Measurements from ENCODE around the gene CISD3.

DNA sequence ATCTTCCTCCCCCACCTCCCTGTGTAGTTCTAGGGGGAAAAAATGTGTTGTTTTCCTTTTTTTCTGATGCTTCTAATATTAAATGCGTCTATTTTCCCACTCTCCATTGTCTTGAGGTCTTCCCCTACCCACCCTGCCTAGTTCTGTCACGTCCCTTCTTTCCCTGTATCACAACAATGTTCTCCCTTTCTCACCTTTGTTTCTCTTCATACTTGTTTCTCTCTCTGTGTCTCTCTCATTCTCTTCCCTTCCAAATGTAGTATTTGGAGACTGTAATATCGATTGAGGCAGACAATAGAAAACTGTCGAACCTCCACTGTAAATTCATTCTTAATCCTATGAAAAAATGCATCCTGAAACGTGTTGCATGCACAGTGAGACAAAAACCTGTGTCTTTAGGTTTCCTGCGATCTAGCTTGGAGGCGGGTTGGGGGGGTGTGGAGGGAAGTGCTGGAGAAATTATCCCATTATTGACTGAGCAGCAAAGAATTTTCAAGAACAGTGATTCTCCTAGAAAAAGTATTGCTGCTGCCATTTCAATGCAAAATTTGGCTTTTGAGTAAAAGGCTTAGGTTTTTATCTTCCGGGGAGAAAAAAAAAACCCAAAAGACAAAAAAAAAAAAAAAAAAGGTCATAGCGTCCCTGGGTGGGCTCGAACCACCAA lies 21.1 kb downstream of the CISD3 start:
- TF ChIP-seq EZH2 (IDR thresholded peaks at IDR 0.05; ENCODE audit: borderline replicate concordance, control insufficient read depth, low read depth, low read length) (no peak), MAX (IDR thresholded peaks at IDR 0.05; ENCODE audit: low read depth, low read length) (no peak), ZNF274 (IDR thresholded peaks at IDR 0.05; ENCODE audit: insufficient read depth, insufficient read length) (no peak), BRCA1 (IDR thresholded peaks at IDR 0.05; ENCODE audit: low read depth, low read length) (no peak), CHD1 (IDR thresholded peaks at IDR 0.05; ENCODE audit: low read depth, low read length) (no peak), REST (IDR thresholded peaks at IDR 0.05; ENCODE audit: low read depth, low read length) (no peak), DPF2 (IDR thresholded peaks at IDR 0.05) (no peak), BMI1 (IDR thresholded peaks at IDR 0.05; ENCODE audit: borderline replicate concordance) (no peak), MEF2A (IDR thresholded peaks at IDR 0.05; ENCODE audit: insufficient read depth, low read depth, low read length) (no peak)
- TF ChIP-seq, protein P1, sequence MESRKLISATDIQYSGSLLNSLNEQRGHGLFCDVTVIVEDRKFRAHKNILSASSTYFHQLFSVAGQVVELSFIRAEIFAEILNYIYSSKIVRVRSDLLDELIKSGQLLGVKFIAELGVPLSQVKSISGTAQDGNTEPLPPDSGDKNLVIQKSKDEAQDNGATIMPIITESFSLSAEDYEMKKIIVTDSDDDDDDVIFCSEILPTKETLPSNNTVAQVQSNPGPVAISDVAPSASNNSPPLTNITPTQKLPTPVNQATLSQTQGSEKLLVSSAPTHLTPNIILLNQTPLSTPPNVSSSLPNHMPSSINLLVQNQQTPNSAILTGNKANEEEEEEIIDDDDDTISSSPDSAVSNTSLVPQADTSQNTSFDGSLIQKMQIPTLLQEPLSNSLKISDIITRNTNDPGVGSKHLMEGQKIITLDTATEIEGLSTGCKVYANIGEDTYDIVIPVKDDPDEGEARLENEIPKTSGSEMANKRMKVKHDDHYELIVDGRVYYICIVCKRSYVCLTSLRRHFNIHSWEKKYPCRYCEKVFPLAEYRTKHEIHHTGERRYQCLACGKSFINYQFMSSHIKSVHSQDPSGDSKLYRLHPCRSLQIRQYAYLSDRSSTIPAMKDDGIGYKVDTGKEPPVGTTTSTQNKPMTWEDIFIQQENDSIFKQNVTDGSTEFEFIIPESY (IDR thresholded peaks at IDR 0.05), result no peak
- TF ChIP-seq, protein P2, sequence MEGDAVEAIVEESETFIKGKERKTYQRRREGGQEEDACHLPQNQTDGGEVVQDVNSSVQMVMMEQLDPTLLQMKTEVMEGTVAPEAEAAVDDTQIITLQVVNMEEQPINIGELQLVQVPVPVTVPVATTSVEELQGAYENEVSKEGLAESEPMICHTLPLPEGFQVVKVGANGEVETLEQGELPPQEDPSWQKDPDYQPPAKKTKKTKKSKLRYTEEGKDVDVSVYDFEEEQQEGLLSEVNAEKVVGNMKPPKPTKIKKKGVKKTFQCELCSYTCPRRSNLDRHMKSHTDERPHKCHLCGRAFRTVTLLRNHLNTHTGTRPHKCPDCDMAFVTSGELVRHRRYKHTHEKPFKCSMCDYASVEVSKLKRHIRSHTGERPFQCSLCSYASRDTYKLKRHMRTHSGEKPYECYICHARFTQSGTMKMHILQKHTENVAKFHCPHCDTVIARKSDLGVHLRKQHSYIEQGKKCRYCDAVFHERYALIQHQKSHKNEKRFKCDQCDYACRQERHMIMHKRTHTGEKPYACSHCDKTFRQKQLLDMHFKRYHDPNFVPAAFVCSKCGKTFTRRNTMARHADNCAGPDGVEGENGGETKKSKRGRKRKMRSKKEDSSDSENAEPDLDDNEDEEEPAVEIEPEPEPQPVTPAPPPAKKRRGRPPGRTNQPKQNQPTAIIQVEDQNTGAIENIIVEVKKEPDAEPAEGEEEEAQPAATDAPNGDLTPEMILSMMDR (IDR thresholded peaks at IDR 0.05 in 2 of 3, conservative IDR thresholded peaks at IDR 0.05 in 1 of 3; ENCODE audit: control insufficient read depth in 2 of 3, extremely low read depth in 1 of 3, insufficient read depth in 1 of 3, low read depth in 3 of 3, low read length in 3 of 3), result no peak

All from GM12878 (cell line).